ENCODE measurements around the gene GDF10.

The GDF10 gene

GRCh38 chr10:47336387-47337134 lies 36.6 kb downstream of the GDF10 start:
- DNase-seq = no peak

GRCh38 chr10:47337310-47337709 lies 37.3 kb downstream of the GDF10 start:
- no peaks in the 10 kb centered on the region for H3K9me3 ChIP-seq (ENCODE audit: insufficient read depth, low read length, severe bottlenecking)
- no peak overlapping the region for H3K4me3 ChIP-seq (ENCODE audit: low read depth in 1 of 2, low read length in 2 of 2)
- TF ChIP-seq CTCF (IDR thresholded peaks at IDR 0.05; ENCODE audit: borderline replicate concordance, extremely low read depth, low read length, poor library complexity, severe bottlenecking) (no peak), EZH2 (IDR thresholded peaks at IDR 0.05; ENCODE audit: borderline replicate concordance, low read depth, low read length, severe bottlenecking) (no peak)
- DNase-seq (no peak), ATAC-seq (ENCODE audit: insufficient read depth, low read depth) (no peak)
- H2AFZ ChIP-seq (ENCODE audit: low read depth, low read length) = no peak overlapping the region
- no peaks in the 10 kb centered on the region for H3K4me1 ChIP-seq (ENCODE audit: insufficient read depth, low read length)
- H3K27me3 ChIP-seq (ENCODE audit: insufficient read depth, low read length, poor library complexity) = peaks cover 12% of the 10 kb centered on the region
- no peak overlapping the region for H3K4me2 ChIP-seq (ENCODE audit: insufficient read depth, low read length)
- H3K36me3 ChIP-seq (ENCODE audit: insufficient read depth, low read length) = no peaks in the 10 kb centered on the region
- no peak overlapping the region for H3K27ac ChIP-seq (ENCODE audit: low read length)
- H3K79me2 ChIP-seq (ENCODE audit: insufficient read depth, low read length) = no peaks in the 10 kb centered on the region
- H4K20me1 ChIP-seq (ENCODE audit: insufficient read depth, low read length) = peaks cover 5% of the 10 kb centered on the region; the same call in 1 of the 2 replicates
- H3K9ac ChIP-seq (ENCODE audit: low read depth, low read length) = no peak overlapping the region

More at GRCh38 chr10:47336387-47337134, 36.6 kb downstream of the GDF10 start:
- no peak overlapping the region for H3K4me2 ChIP-seq (ENCODE audit: insufficient read depth, low read length)
- H3K4me1 ChIP-seq (ENCODE audit: insufficient read depth, low read length) = no peaks in the 10 kb centered on the region
- no peaks in the 10 kb centered on the region for H3K36me3 ChIP-seq (ENCODE audit: insufficient read depth, low read length)
- no peak for TF ChIP-seq EZH2 (IDR thresholded peaks at IDR 0.05; ENCODE audit: borderline replicate concordance, low read depth, low read length, severe bottlenecking)
- no peak overlapping the region for H3K9ac ChIP-seq (ENCODE audit: low read depth, low read length)
- H3K4me3 ChIP-seq (ENCODE audit: low read depth in 1 of 2, low read length in 2 of 2) = no peak overlapping the region
- H3K9me3 ChIP-seq (ENCODE audit: insufficient read depth, low read length, severe bottlenecking) = no peaks in the 10 kb centered on the region
- H3K27ac ChIP-seq (ENCODE audit: low read length) = no peak overlapping the region
- H3K27me3 ChIP-seq (ENCODE audit: insufficient read depth, low read length, poor library complexity) = peaks cover 12% of the 10 kb centered on the region
- no peak overlapping the region for H2AFZ ChIP-seq (ENCODE audit: low read depth, low read length)
- no peaks in the 10 kb centered on the region for H3K79me2 ChIP-seq (ENCODE audit: insufficient read depth, low read length)
- no peak for ATAC-seq (ENCODE audit: insufficient read depth, low read depth)
- peaks cover 5% of the 10 kb centered on the region; the same call in 1 of the 2 replicates for H4K20me1 ChIP-seq (ENCODE audit: insufficient read depth, low read length)

GRCh38 chr10:47339186-47339735 lies 39.3 kb downstream of the GDF10 start:
- no peak overlapping the region for H2AFZ ChIP-seq (ENCODE audit: low read depth, low read length)
- no peaks in the 10 kb centered on the region for H3K4me1 ChIP-seq (ENCODE audit: insufficient read depth, low read length)
- H3K27ac ChIP-seq (ENCODE audit: low read length) = no peak overlapping the region
- H3K36me3 ChIP-seq (ENCODE audit: insufficient read depth, low read length) = no peaks in the 10 kb centered on the region
- H3K79me2 ChIP-seq (ENCODE audit: insufficient read depth, low read length) = no peaks in the 10 kb centered on the region
- H3K9me3 ChIP-seq (ENCODE audit: insufficient read depth, low read length, severe bottlenecking) = no peaks in the 10 kb centered on the region
- H3K9ac ChIP-seq (ENCODE audit: low read depth, low read length) = no peak overlapping the region
- H4K20me1 ChIP-seq (ENCODE audit: insufficient read depth, low read length) = peaks cover 5% of the 10 kb centered on the region; the same call in 1 of the 2 replicates
- no peak overlapping the region for H3K4me3 ChIP-seq (ENCODE audit: low read depth in 1 of 2, low read length in 2 of 2)
- H3K4me2 ChIP-seq (ENCODE audit: insufficient read depth, low read length) = no peak overlapping the region
- peaks cover 12% of the 10 kb centered on the region for H3K27me3 ChIP-seq (ENCODE audit: insufficient read depth, low read length, poor library complexity)
- ATAC-seq (ENCODE audit: insufficient read depth, low read depth) = no peak
- DNase-seq = no peak
- no peak for TF ChIP-seq CTCF (IDR thresholded peaks at IDR 0.05; ENCODE audit: borderline replicate concordance, extremely low read depth, low read length, poor library complexity, severe bottlenecking)
- no peak for TF ChIP-seq EZH2 (IDR thresholded peaks at IDR 0.05; ENCODE audit: borderline replicate concordance, low read depth, low read length, severe bottlenecking)

Data from DND-41 (cell line).